ENCODE data around the gene AVPR2. TPM values are rescaled to one million over a fixed set of nuclear protein-coding genes. Genes with fewer than 3 reads are reported as not detected.
A peak's percentile ranks its signal among the peaks of the same experiment; 100 is the strongest.

Gene AVPR2
- total RNA-seq, 1 donor from 2014 or later: not detected

GRCh38 chrX:153908219-153908860 lies 3.9 kb downstream of the AVPR2 start:
- Mint-ChIP-seq H3K27ac (no peak overlapping the region), H3K9me3 (ENCODE audit: low read depth) (peaks cover 4% of the 10 kb centered on the region), H3K4me3 (ENCODE audit: low read depth) (no peak overlapping the region), H3K27me3 (peaks cover under 1% of the 10 kb centered on the region), H3K36me3 (ENCODE audit: insufficient read depth) (no peaks in the 10 kb centered on the region), H3K4me1 (ENCODE audit: low read depth) (no peaks in the 10 kb centered on the region)
- TF ChIP-seq CTCF (IDR thresholded peaks at IDR 0.05; ENCODE audit: unreplicated experiment): no peak
- no peak for DNase-seq (ENCODE audit: low spot score, unreplicated experiment)

- no peak for TF ChIP-seq CTCF (IDR thresholded peaks at IDR 0.05; ENCODE audit: unreplicated experiment)
- H3K27me3 Mint-ChIP-seq: no peaks in the 10 kb centered on the region
These were observed 4.8 kb downstream of the AVPR2 start for GRCh38 chrX:153909024-153909979.

GRCh38 chrX:153909980-153910360 lies 5.5 kb downstream of the AVPR2 start:
- Mint-ChIP-seq H3K4me3 (ENCODE audit: low read depth) (no peak overlapping the region), H3K4me1 (ENCODE audit: low read depth) (no peaks in the 10 kb centered on the region), H3K27ac (no peak overlapping the region), H3K36me3 (ENCODE audit: insufficient read depth) (no peaks in the 10 kb centered on the region), H3K9me3 (ENCODE audit: low read depth) (peaks cover 3% of the 10 kb centered on the region), H3K27me3 (no peaks in the 10 kb centered on the region)
- DNase-seq (ENCODE audit: low spot score, unreplicated experiment): no peak
- no peak for TF ChIP-seq CTCF (IDR thresholded peaks at IDR 0.05; ENCODE audit: unreplicated experiment)

More at GRCh38 chrX:153909024-153909979, 4.8 kb downstream of the AVPR2 start:
- no peak overlapping the region for H3K4me3 Mint-ChIP-seq (ENCODE audit: low read depth)
- no peaks in the 10 kb centered on the region for H3K36me3 Mint-ChIP-seq (ENCODE audit: insufficient read depth)
- H3K27ac Mint-ChIP-seq: no peak overlapping the region
- H3K4me1 Mint-ChIP-seq (ENCODE audit: low read depth): no peaks in the 10 kb centered on the region
- peaks cover 3% of the 10 kb centered on the region for H3K9me3 Mint-ChIP-seq (ENCODE audit: low read depth)
- no peak for DNase-seq (ENCODE audit: low spot score, unreplicated experiment)

- Mint-ChIP-seq H3K27ac (no peak overlapping the region), H3K27me3 (no peaks in the 10 kb centered on the region), H3K36me3 (ENCODE audit: insufficient read depth) (no peaks in the 10 kb centered on the region), H3K4me1 (ENCODE audit: low read depth) (no peaks in the 10 kb centered on the region), H3K9me3 (ENCODE audit: low read depth) (peaks cover 3% of the 10 kb centered on the region), H3K4me3 (ENCODE audit: low read depth) (no peak overlapping the region)
- TF ChIP-seq CTCF (IDR thresholded peaks at IDR 0.05; ENCODE audit: unreplicated experiment): no peak
- DNase-seq (ENCODE audit: low spot score, unreplicated experiment): no peak
These were observed 6.0 kb downstream of the AVPR2 start for GRCh38 chrX:153910446-153910845.

- no peaks in the 10 kb centered on the region for H3K27me3 Mint-ChIP-seq
- no peaks in the 10 kb centered on the region for H3K36me3 Mint-ChIP-seq (ENCODE audit: insufficient read depth)
- H3K9me3 Mint-ChIP-seq (ENCODE audit: low read depth): peaks cover 3% of the 10 kb centered on the region
- no peaks in the 10 kb centered on the region for H3K4me1 Mint-ChIP-seq (ENCODE audit: low read depth)
- H3K27ac Mint-ChIP-seq: peak overlapping the region; percentile 16
- no peak for DNase-seq (ENCODE audit: low spot score, unreplicated experiment)
- no peak overlapping the region for H3K4me3 Mint-ChIP-seq (ENCODE audit: low read depth)
- TF ChIP-seq CTCF (IDR thresholded peaks at IDR 0.05; ENCODE audit: unreplicated experiment): no peak
These were observed 7.3 kb downstream of the AVPR2 start for GRCh38 chrX:153911798-153912197.

Measured in progenitor cell of endocrine pancreas (in vitro differentiated cells).